Fibroblast of pulmonary artery (primary cell): ENCODE data around the gene SNX24.

Source experiments
- DNase-seq: peaks from one replicate; pipeline ENCODE4 v3.0.0-alpha.2; 2010; ENCODE audit warnings: low read depth
- H3K4me3 ChIP-seq: replicated peaks from 2 replicates; pipeline ENCODE4 v1.5.1; 2011; ENCODE audit warnings: low read depth, mild to moderate bottlenecking, control low read depth, low read length, moderate library complexity
- CTCF ChIP-seq: IDR thresholded peaks from 2 replicates; pipeline ENCODE4 v1.5.1; 2011; ENCODE audit warnings: mild to moderate bottlenecking, control low read depth, low read length, inconsistent platforms; ENCODE audit errors: missing control alignments

SNX24 gene

GRCh38 chr5:122845229-122846050, at the start of gene SNX24:
TSS of gene SNX24 (plus strand) at chr5:122845613. CDS start at chr5:122845634, 21 bp downstream.
- TF ChIP-seq CTCF = no peak
- peak; percentile 64 for DNase-seq
- H3K4me3 ChIP-seq = peak within 1 kb of the TSS; percentile 73

GRCh38 chr5:122805481-122805880, 39.9 kb upstream of the SNX24 start:
- peak; percentile 61 for DNase-seq
- no peak overlapping the region for H3K4me3 ChIP-seq
- TF ChIP-seq CTCF = no peak

- no peak overlapping the region for H3K4me3 ChIP-seq
- no peak for TF ChIP-seq CTCF
- DNase-seq = no peak
These were observed 35.0 kb upstream of the SNX24 start for GRCh38 chr5:122810405-122810804.

GRCh38 chr5:122815218-122815767, 30.1 kb upstream of the SNX24 start:
- no peak overlapping the region for H3K4me3 ChIP-seq
- TF ChIP-seq CTCF = no peak
- DNase-seq = no peak

- H3K4me3 ChIP-seq = no peak overlapping the region
- no peak for TF ChIP-seq CTCF
- DNase-seq = no peak
These were observed 28.7 kb upstream of the SNX24 start for GRCh38 chr5:122816756-122817155.

- H3K4me3 ChIP-seq = no peak overlapping the region
- no peak for DNase-seq
- no peak for TF ChIP-seq CTCF
These were observed 13.4 kb upstream of the SNX24 start for GRCh38 chr5:122831984-122832383.
